A549 (cell line): Measurements from ENCODE around the gene BARX1.

Experiments
- CBX8 ChIP-seq: fragments of 200-600 bp; sonication (generic); IDR thresholded peaks from 2 replicates; pipeline ENCODE4 v1.6.1; 2016
- CTCF ChIP-seq: fragments of >200 bp; sonication (Bioruptor Twin); formaldehyde crosslinking; IDR thresholded peaks from 3 replicates; pipeline ENCODE4 v1.5.1; 2016
- ESRRA ChIP-seq: fragments of 150-350 bp; IDR thresholded peaks from 2 replicates; pipeline ENCODE4 v1.6.1; 2014; ENCODE audit warnings: mild to moderate bottlenecking, low read length, borderline replicate concordance
- JUN ChIP-seq, 2 experiments: fragments of >200 bp; sonication (Bioruptor Twin); formaldehyde crosslinking; IDR thresholded peaks; 2 replicates in 1 of 2; 3 replicates in 1 of 2; pipeline ENCODE4 v1.6.1; 2016 to 2017
- POLR2A ChIP-seq: IDR thresholded peaks from 2 replicates; pipeline ENCODE4 v1.6.1; 2012; ENCODE audit warnings: mild to moderate bottlenecking, low read length
- POLR2AphosphoS2 ChIP-seq: conservative IDR thresholded peaks from 2 replicates; pipeline ENCODE4 v1.6.1; 2012; ENCODE audit warnings: low read length, improper control_type of control experiment, inconsistent platforms
- RNF2 ChIP-seq: fragments of 200-600 bp; sonication (generic); IDR thresholded peaks from 2 replicates; pipeline ENCODE4 v1.6.1; 2016; ENCODE audit warnings: low read depth, mild to moderate bottlenecking, antibody characterized with exemption, moderate library complexity, borderline replicate concordance
- SMC3 ChIP-seq: fragments of >200 bp; sonication (Bioruptor Twin); formaldehyde crosslinking; IDR thresholded peaks from 3 replicates; pipeline ENCODE4 v1.6.1; 2018; ENCODE audit warnings: inconsistent platforms
- SREBF2 ChIP-seq: fragments of 450-650 bp; IDR thresholded peaks from 2 replicates; pipeline ENCODE4 v1.6.1; 2014; ENCODE audit warnings: mild to moderate bottlenecking, moderate library complexity

- no peak for TF ChIP-seq CTCF
- TF ChIP-seq POLR2A, result no peak
- TF ChIP-seq POLR2AphosphoS2, result no peak
- no peak for TF ChIP-seq JUN (IDR thresholded peaks at IDR 0.05)
- TF ChIP-seq SREBF2, result no peak
- TF ChIP-seq SMC3, result no peak
- TF ChIP-seq RNF2, result no peak
- TF ChIP-seq CBX8, result no peak
- no peak for TF ChIP-seq ESRRA
Measured at GRCh38 chr9:93916358-93916757, 38.8 kb downstream of the BARX1 start.
